HG03460 (cell line): Measurements from ENCODE around the gene CEACAM18.
"Not testable (repeated sequence)": the region's sequence is repeated elsewhere in the genome, so short reads cannot be mapped to it uniquely, and the experiment has no call there.

Experiments used
- ATAC-seq: cut with Tn5 transposase; IDR thresholded peaks from one replicate; pipeline ENCODE4 v1.9.1; 2021; ENCODE audit not compliant: unreplicated experiment

Gene CEACAM18

GRCh38 chr19:51489113-51489512 is 10.8 kb downstream of the CEACAM18 start:
- no peak for ATAC-seq

GRCh38 chr19:51490676-51491075 is 12.3 kb downstream of the CEACAM18 start:
- no peak for ATAC-seq

GRCh38 chr19:51491586-51491985 is 13.2 kb downstream of the CEACAM18 start:
- no peak for ATAC-seq

- no peak for ATAC-seq
These were observed 15.4 kb downstream of the CEACAM18 start for GRCh38 chr19:51493776-51494175.

- ATAC-seq, result no peak
These were observed 19.3 kb downstream of the CEACAM18 start for GRCh38 chr19:51497666-51498065.

GRCh38 chr19:51500931-51501330 is 22.6 kb downstream of the CEACAM18 start:
- ATAC-seq, result not testable (repeated sequence)

- ATAC-seq, result no peak
These were observed 23.4 kb downstream of the CEACAM18 start, which contains the start of gene SIGLEC12 for GRCh38 chr19:51501594-51502263. Gene SIGLEC12, minus strand, starts transcription at chr19:51501800. Its CDS starts 67 bp downstream, at chr19:51501733.

GRCh38 chr19:51503286-51503817 is 25.0 kb downstream of the CEACAM18 start:
- no peak for ATAC-seq

- ATAC-seq, result no peak
These were observed 25.6 kb downstream of the CEACAM18 start for GRCh38 chr19:51503896-51504295.

- no peak for ATAC-seq
These were observed 27.6 kb downstream of the CEACAM18 start for GRCh38 chr19:51505904-51506303.

- ATAC-seq, result no peak
These were observed 28.9 kb downstream of the CEACAM18 start for GRCh38 chr19:51507192-51507591.

- no peak for ATAC-seq
These were observed 29.3 kb downstream of the CEACAM18 start for GRCh38 chr19:51507640-51508058.

- ATAC-seq, result no peak
These were observed 29.9 kb downstream of the CEACAM18 start for GRCh38 chr19:51508059-51508733.

- no peak for ATAC-seq
These were observed 31.7 kb downstream of the CEACAM18 start for GRCh38 chr19:51509823-51510660.

- ATAC-seq, result no peak
These were observed 33.0 kb downstream of the CEACAM18 start for GRCh38 chr19:51511353-51511752.

GRCh38 chr19:51513968-51514367 is 35.6 kb downstream of the CEACAM18 start:
- ATAC-seq, result no peak

- ATAC-seq, result no peak
These were observed 36.6 kb downstream of the CEACAM18 start for GRCh38 chr19:51514866-51515481.

- no peak for ATAC-seq
These were observed 42.4 kb downstream of the CEACAM18 start for GRCh38 chr19:51520728-51521127.

GRCh38 chr19:51521357-51521756 is 43.0 kb downstream of the CEACAM18 start:
- no peak for ATAC-seq

GRCh38 chr19:51521781-51522180 is 43.4 kb downstream of the CEACAM18 start:
- no peak for ATAC-seq
